Measurements from ENCODE around the gene TMEM54.
"Not testable (repeated sequence)": the region's sequence is repeated elsewhere in the genome, so short reads cannot be mapped to it uniquely, and the experiment has no call there.

The TMEM54 gene

DNA sequence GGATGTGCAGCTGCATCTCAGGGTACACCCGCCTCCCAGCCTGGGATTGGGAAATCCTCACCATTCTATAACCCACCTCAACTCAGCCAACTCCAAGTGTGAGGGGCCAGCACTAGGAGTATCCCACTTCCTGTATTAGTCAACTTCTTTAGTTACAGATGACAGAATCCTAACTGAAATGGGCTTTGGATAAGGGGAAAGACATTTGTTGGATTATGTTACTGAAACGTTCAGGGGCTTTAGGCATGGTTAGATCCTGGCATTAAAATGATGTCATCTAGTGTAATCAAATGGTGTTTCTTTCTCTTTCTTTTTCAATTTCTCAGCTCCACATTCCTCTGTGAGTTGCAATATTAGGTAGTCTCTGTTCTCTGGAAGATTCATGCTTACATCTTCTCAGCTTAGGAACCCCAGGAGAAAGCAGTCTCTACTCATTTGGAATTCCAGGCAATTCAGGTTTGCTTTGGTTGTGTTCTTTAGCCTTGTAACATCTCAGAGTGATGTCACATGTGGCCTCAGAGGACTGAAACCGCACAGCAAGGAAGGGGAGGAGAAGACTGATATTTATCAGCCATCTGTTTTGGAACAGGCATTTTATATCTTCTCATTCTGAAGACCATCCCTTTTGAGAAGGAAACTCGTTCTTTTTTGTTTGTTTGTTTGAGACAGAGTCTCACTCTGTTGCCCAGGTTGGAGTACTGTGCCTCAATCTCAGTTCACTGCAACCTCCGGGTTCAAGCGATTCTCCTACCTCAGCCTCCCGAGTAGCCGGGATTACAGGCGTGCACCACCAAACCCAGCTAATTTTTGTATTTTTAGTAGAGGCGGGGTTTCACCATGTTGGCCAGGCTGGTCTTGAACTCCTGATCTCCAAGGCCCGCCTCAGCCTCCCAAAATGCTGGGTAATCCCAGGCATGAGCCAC is 18.9 kb upstream of the TMEM54 start:
- DNase-seq (ENCODE audit: low read depth in 1 of 2, low spot score in 1 of 2) = no peak

DNA sequence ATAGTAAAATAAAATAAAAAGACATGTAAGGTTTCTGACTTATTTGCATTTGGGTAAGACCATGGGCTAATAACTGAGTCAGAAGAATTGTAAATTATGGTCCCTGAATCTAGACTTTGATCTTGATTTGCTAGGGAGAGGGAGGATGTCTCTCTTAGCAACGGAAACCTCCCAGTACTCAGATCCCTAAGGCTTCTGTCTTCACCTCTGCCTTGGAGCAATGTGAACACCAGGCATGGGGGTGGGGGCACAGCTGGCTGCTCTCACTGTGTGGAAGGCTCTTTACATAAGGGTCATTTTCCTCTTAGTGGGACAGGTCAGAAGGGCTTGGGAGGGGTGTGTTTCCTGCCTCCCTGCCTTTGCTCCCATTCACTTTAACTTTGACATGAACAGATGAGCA is 17.0 kb upstream of the TMEM54 start:
- no peak for DNase-seq (ENCODE audit: low read depth in 1 of 2, low spot score in 1 of 2)

DNA sequence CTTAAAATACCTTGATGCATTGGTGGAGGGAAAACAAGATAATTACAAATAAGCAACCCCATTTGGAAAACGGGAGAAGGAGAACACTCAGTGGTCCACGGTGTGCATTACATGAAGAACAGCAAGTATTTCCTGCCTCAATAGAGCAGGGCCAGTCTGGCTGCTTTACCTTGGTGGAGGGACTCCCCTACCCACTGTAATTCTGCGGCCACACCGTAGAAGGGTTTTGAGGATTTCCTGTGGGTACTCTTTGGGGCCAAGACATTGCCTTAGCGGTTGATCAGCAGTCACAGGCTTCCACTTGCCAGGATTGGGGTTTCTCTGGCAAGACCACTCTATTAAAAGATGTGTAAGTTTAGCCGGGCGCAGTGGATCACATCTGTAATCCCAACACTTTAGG is 16.3 kb upstream of the TMEM54 start:
- no peak for DNase-seq (ENCODE audit: low read depth in 1 of 2, low spot score in 1 of 2)

GRCh38 chr1:32915766-32916706 is 14.8 kb upstream of the TMEM54 start:
- no peak for DNase-seq (ENCODE audit: low read depth in 1 of 2, low spot score in 1 of 2)

DNA sequence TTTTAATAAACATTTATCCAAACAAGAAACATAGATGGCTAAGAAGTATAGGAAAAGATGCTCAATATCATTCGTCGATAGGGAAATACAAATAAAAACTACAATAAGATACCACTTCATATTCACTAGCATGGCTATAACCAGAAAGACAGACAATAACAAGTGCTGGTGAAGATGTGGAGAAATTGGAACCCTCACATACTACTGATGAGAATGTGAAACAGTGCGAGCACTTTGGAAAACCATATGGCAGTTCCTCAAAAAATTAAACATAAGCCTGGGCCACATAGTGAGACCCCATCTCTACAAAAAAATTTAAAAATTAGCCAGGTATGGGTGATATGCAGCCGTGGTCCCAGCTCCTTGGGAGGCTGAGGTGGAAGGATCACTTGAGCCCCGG is 9.1 kb upstream of the TMEM54 start:
- DNase-seq (ENCODE audit: low read depth in 1 of 2, low spot score in 1 of 2) = no peak

DNA sequence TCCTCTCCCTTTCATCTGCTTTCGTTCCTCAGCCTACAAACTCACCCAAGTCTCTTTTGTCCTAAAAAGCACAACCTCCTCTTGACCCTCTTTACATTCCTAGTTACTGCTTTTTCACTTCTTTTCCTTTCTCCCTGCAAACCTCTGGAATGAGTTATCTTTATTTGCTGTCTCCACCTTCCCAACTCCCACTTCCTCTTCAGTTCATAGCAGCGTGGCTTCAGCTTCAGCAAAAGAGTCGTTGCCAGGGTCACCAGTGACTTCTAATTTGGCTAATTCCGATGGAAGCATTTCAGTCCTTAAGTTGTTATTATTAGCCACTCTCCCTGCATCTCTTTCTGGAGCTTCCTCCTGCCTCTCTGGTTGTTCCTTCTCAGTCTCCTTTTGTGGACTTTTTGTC is 6.2 kb upstream of the TMEM54 start:
- DNase-seq (ENCODE audit: low read depth in 1 of 2, low spot score in 1 of 2) = no peak

- no peak for DNase-seq (ENCODE audit: low read depth in 1 of 2, low spot score in 1 of 2)
Observed at GRCh38 chr1:32906654-32907053, 5.5 kb upstream of the TMEM54 start.

DNA sequence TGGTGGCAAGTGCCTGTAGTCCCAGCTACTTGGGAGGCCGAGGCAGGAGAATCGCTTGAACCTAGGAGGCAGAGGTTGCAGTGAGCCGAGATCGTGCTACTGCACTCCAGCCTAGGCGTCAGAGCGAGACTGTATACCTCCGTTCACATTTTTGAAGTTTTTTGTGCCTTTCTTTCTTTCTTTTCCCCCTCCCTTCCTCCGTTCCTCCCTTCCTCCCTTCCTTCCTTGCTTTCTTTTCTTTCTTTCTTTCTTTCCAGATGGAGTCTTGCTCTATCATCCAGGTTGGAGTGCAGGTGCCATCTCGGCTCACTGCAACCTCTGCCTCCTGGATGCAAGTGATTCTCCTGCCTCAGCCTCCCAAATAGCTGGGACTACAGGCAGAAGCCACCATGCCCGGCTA is 4.4 kb upstream of the TMEM54 start:
- not testable (repeated sequence) for DNase-seq (ENCODE audit: low read depth in 1 of 2, low spot score in 1 of 2)

- no peak for DNase-seq (ENCODE audit: low read depth in 1 of 2, low spot score in 1 of 2)
Observed at GRCh38 chr1:32904797-32905196, 3.6 kb upstream of the TMEM54 start.

GRCh38 chr1:32903991-32904785 is 3.0 kb upstream of the TMEM54 start:
- no peak for DNase-seq (ENCODE audit: low read depth in 1 of 2, low spot score in 1 of 2)

DNA sequence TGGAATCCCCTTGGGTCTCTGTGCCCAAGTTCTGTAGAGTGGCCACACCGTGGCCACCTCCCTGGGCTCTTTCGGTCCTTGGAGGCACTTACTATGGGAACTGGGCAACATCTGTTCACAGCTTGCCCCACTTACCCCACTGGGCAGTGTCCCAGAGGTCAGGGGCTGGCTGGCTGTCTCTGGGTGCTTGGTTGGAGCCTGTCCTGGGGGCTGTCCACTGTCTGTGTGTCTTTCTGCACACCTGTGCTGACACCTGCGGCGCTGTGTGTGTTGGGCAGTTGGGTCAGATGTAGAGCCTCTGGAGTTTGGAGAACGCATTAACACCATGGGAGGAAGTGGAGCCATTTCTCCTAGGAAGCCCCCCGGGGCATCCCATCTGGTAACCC is 1.3 kb upstream of the TMEM54 start:
- DNase-seq (ENCODE audit: low read depth in 1 of 2, low spot score in 1 of 2) = no peak

- no peak for DNase-seq (ENCODE audit: low read depth in 1 of 2, low spot score in 1 of 2)
Observed at GRCh38 chr1:32901823-32902534, 790 bp upstream of the TMEM54 start.

DNA sequence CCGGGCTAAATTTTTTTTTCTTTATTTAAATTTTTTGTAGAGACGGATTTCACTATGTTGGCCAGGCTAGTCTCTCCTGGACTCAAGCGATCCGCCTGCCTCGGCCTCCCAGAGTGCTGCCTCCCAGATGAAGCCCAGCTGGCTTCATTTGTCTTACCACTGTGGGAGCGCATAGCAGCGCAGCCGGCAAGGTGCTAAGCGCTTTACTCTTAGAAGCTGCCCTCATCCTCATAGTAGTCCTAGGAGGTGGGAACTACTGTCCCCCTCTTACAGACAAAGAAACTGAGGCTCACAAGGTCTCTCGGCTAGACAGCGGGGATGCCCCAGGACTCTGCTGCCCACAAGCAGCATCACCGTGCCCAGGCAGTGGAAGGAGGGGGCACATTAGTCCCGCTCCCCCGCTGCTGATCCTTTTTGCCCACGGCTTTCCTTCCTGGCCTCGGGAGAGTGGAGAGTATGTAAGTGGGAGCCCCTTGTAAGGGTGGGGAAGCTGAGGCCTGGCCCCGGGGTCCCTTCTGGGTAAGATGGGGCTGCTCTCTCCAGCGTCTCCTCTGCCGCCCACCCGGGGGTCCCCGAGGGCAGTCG is 726 bp downstream of the TMEM54 start:
- DNase-seq (ENCODE audit: low read depth in 1 of 2, low spot score in 1 of 2) = no peak

- no peak for DNase-seq (ENCODE audit: low read depth in 1 of 2, low spot score in 1 of 2)
Observed at GRCh38 chr1:32899586-32900296, 1.4 kb downstream of the TMEM54 start.

- no peak for DNase-seq (ENCODE audit: low read depth in 1 of 2, low spot score in 1 of 2)
Observed at GRCh38 chr1:32898958-32899357, 2.2 kb downstream of the TMEM54 start.

DNA sequence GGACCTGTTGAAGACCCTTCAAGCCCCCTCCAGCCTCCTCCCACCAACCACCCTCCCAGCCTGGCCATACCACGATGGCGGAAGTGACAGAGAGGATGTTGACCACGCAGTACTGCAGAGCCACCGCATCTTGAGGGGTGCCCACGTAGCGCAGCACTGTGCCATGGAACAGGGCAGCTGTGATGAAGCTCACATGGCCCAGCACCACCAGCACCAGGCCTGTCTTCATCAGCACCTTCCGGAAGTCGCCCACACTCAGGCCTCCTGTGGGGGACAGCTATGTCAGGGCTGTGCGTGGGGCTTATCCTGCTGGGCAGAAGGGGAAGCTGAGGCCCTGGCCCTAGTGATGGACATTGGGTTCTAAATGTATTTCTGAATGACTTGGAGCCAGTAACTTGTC is 3.1 kb downstream of the TMEM54 start:
- no peak for DNase-seq (ENCODE audit: low read depth in 1 of 2, low spot score in 1 of 2)

DNA sequence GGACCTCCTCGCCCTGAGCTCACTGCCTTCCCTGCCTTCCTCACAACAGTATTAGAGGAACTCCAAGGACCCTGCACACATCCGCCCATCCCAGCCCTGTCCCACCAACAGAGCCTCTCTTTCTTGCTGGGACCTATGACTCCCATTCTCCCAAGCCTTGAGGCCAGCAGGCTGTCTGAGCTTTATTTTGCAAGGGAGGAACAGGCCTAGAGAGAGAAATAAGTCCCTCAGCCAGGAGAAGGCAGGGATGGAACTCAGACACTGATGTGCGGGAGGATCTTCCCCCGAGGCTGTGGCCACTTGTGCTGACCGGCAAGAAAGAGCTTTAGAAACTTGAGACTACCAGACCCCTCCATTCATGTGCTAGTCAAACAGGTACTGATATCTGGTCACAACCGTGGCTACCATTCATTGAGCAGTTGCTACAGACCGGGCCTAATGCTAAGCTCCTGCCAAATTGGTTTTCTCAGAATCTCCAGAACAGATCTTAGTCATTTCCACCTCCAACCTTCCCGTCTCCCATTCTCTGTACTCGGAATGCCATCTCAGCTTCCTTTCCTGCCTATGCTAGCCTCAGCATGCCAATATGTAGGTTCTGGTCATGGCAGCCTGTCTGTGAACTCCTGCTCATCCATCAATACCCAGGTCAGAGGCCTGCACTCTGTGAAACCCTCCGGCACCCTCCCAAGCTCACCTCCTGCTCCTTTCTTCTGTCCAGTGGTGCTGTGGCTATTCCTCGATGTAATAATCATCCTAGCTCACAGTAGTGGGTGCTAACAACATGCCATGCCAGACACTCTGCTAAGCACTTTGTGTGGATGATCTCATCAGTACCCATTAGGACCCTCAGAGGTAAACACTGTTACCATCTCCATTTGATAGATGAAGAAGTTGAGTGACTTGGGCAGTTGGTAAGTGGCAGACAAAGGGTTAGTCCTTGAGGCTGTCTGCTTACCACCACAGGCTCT is 3.8 kb downstream of the TMEM54 start:
- no peak for DNase-seq (ENCODE audit: low read depth in 1 of 2, low spot score in 1 of 2)

DNA sequence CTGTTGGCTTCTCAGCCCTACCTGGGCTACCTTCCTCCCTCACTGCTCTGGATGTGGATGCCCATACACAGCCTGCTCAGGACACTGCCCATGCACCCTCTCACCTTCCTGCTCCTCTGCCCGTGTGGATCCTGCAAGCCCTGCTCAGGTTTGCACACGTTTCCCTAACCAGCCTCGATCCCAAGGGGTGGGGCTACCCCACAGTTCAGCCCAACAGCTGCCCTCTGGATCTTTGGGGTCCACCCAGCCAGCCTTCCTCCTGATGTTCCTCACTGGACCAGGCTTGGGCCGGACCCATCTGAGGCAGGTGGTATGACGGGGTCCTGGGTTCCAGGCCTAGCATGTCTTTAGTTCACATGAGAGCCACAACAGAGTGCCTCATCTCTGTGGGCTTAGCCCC is 4.7 kb downstream of the TMEM54 start:
- no peak for DNase-seq (ENCODE audit: low read depth in 1 of 2, low spot score in 1 of 2)

Measured in stimulated activated CD4-positive, alpha-beta T cell treated with anti-CD3 and anti-CD28 coated beads, Interleukin-15, amount 100 ng/mL, for 1 hour (primary cell).